SU-DHL-6 (cell line): Measurements from ENCODE around the gene GC.

ENCODE experiments used
- H2AFZ ChIP-seq: fragments of 200-600 bp; sonication (generic); 2 replicates; pipeline ENCODE4 v1.6.1; 2014; ENCODE audit warnings: low read depth, mild to moderate bottlenecking, moderate library complexity, mixed read lengths, antibody characterized with exemption, low read length; ENCODE audit not compliant: severe bottlenecking
- H3F3A ChIP-seq: fragments of 200-600 bp; shearing (Covaris generic); 2 replicates; pipeline ENCODE4 v1.6.0; 2016; ENCODE audit warnings: antibody characterized with exemption, mild to moderate bottlenecking; ENCODE audit not compliant: insufficient read depth
- H3K27ac ChIP-seq: fragments of 200-600 bp; sonication (generic); 2 replicates; pipeline ENCODE4 v1.5.1; 2016; ENCODE audit warnings: low read depth, mild to moderate bottlenecking, low read length, moderate library complexity, mixed read lengths
- H3K27me3 ChIP-seq: fragments of 200-600 bp; sonication (generic), shearing (Covaris generic); 2 replicates; pipeline ENCODE4 v1.6.0; 2014; ENCODE audit warnings: mild to moderate bottlenecking, low read length
- H3K36me3 ChIP-seq: fragments of 200-600 bp; sonication (generic); 2 replicates; pipeline ENCODE4 v1.6.1; 2014; ENCODE audit warnings: mild to moderate bottlenecking, low read length, mixed read lengths
- H3K4me2 ChIP-seq: fragments of 300-600, 200-600 bp; shearing (Covaris generic), sonication (generic); 2 replicates; pipeline ENCODE4 v1.6.0; 2014; ENCODE audit warnings: low read length, low read depth, mild to moderate bottlenecking; ENCODE audit not compliant: poor library complexity, severe bottlenecking
- H3K4me3 ChIP-seq: fragments of 200-600 bp; sonication (generic); 2 replicates; pipeline ENCODE4 v1.5.1; 2014; ENCODE audit warnings: antibody characterized with exemption, low read length, mild to moderate bottlenecking, mixed read lengths; ENCODE audit not compliant: insufficient read depth, poor library complexity, severe bottlenecking
- H3K79me2 ChIP-seq: fragments of 200-600 bp; sonication (generic); 2 replicates; pipeline ENCODE4 v1.6.1; 2014; ENCODE audit warnings: mild to moderate bottlenecking, low read length, moderate library complexity; ENCODE audit not compliant: insufficient read depth
- H3K9ac ChIP-seq: fragments of 200-600 bp; sonication (generic); 2 replicates; pipeline ENCODE4 v1.7.0; 2014; ENCODE audit warnings: mild to moderate bottlenecking, low read length
- H3K9me2 ChIP-seq: fragments of 200-600 bp; sonication (generic); replicated peaks from 2 replicates; pipeline ENCODE4 v1.6.1; 2014; ENCODE audit warnings: low read length; ENCODE audit not compliant: insufficient read depth
- H3K9me3 ChIP-seq: fragments of 200-600 bp; sonication (generic); 2 replicates; pipeline ENCODE4 v1.6.1; 2014; ENCODE audit warnings: low read length, mixed read lengths; ENCODE audit not compliant: insufficient read depth
- H4K20me1 ChIP-seq: fragments of 200-600 bp; sonication (generic); 2 replicates; pipeline ENCODE4 v1.6.1; 2014; ENCODE audit warnings: low read depth, mild to moderate bottlenecking, antibody characterized with exemption, low read length, moderate library complexity, mixed read lengths
- EZH2phosphoT487 ChIP-seq: fragments of 200-600 bp; sonication (generic), shearing (Covaris generic); conservative IDR thresholded peaks from 2 replicates; pipeline ENCODE4 v1.6.1; 2018; ENCODE audit warnings: mild to moderate bottlenecking, antibody characterized with exemption, low read length, moderate library complexity, mixed read lengths
- TF ChIP-seq, protein P1 (sequence below): fragments of 200-600 bp; sonication (generic); IDR thresholded peaks from one replicate; pipeline ENCODE4 v1.5.1; 2017; ENCODE audit warnings: antibody characterized with exemption, mild to moderate bottlenecking, low read length, moderate library complexity; ENCODE audit not compliant: insufficient read depth, poor library complexity, severe bottlenecking

GC gene

DNA sequence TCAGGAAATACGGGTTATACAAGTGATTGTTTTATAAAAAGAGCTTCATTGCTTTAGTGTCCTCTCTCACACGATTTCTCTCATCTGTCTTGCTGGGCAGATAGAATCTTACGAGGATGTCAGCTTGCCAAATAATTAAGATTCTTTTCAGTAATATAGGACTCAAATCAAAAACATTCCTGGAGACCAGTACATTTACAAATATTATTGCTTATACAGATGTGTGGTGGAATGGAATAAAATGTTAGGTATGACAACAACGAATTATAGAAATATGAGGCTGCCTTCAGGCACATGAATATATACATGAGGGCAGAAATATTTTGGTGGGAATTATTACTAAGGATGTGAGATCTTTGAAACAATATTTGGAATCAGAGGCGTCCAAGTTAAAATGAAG lies 88.9 kb downstream of the GC start:
- H4K20me1 ChIP-seq: no peaks in the 10 kb centered on the region
- TF ChIP-seq EZH2phosphoT487: no peak
- TF ChIP-seq, protein P1, sequence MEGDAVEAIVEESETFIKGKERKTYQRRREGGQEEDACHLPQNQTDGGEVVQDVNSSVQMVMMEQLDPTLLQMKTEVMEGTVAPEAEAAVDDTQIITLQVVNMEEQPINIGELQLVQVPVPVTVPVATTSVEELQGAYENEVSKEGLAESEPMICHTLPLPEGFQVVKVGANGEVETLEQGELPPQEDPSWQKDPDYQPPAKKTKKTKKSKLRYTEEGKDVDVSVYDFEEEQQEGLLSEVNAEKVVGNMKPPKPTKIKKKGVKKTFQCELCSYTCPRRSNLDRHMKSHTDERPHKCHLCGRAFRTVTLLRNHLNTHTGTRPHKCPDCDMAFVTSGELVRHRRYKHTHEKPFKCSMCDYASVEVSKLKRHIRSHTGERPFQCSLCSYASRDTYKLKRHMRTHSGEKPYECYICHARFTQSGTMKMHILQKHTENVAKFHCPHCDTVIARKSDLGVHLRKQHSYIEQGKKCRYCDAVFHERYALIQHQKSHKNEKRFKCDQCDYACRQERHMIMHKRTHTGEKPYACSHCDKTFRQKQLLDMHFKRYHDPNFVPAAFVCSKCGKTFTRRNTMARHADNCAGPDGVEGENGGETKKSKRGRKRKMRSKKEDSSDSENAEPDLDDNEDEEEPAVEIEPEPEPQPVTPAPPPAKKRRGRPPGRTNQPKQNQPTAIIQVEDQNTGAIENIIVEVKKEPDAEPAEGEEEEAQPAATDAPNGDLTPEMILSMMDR: no peak
- no peaks in the 10 kb centered on the region for H3K79me2 ChIP-seq
- H3K4me3 ChIP-seq: no peak overlapping the region
- H3K9me2 ChIP-seq: no peaks in the 10 kb centered on the region
- H3K36me3 ChIP-seq: no peaks in the 10 kb centered on the region
- H3F3A ChIP-seq: no peaks in the 10 kb centered on the region
- no peak overlapping the region for H3K27ac ChIP-seq
- no peak overlapping the region for H3K9ac ChIP-seq
- no peak overlapping the region for H2AFZ ChIP-seq
- no peaks in the 10 kb centered on the region for H3K9me3 ChIP-seq
- no peak overlapping the region for H3K4me2 ChIP-seq
- no peaks in the 10 kb centered on the region for H3K27me3 ChIP-seq

DNA sequence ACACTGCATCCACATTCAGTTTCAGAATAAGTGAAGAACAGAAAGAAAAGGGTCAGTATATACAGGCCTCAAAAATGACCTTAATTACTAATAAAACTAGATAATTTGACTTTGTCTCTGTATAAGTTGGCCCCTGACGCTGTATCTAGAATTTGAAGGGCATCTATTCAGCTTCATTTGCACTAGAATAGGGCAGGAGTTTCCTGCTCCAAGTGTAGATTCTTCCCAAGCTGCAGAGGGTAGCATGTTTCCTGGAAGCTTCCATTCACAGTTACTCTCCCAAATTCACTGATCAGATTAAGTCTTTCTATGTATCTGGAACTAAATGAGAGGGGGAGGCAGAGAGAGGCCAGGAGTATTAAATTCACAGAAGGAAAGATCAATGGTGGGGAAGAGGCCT lies 90.9 kb downstream of the GC start:
- Histone ChIP-seq H3K4me3 (no peak overlapping the region), H3K79me2 (no peaks in the 10 kb centered on the region), H4K20me1 (no peaks in the 10 kb centered on the region), H3K9ac (no peak overlapping the region), H3K27me3 (no peaks in the 10 kb centered on the region), H2AFZ (no peak overlapping the region), H3K27ac (no peak overlapping the region), H3K9me3 (no peaks in the 10 kb centered on the region), H3K4me2 (no peak overlapping the region), H3F3A (no peaks in the 10 kb centered on the region), H3K36me3 (no peaks in the 10 kb centered on the region), H3K9me2 (no peaks in the 10 kb centered on the region)
- TF ChIP-seq, protein P1: no peak
- no peak for TF ChIP-seq EZH2phosphoT487

DNA sequence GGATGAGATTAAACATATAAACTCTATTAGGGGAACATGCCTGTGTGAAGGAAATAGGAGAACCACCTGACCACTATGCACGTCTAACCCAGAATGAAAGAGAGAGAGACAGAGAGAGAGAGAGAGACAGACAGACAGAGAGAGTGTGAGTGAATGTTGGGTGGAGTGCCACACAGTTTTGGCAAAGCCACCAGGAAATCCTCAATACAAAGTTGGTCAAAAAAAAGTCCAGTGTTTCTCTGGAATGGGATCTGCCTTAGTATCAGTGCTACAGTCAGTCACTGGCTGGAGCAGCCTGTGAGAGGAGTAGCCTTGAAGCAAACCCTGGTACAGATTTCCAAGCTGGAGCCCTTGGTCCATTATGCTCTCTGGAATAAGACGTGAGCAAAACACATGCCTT lies 91.7 kb downstream of the GC start:
- Histone ChIP-seq H3K79me2 (no peaks in the 10 kb centered on the region), H3K27me3 (no peaks in the 10 kb centered on the region), H3K9me3 (no peaks in the 10 kb centered on the region), H3K4me2 (no peak overlapping the region), H3K9me2 (no peaks in the 10 kb centered on the region), H4K20me1 (no peaks in the 10 kb centered on the region), H3K9ac (no peak overlapping the region), H3K27ac (no peak overlapping the region), H3K36me3 (no peaks in the 10 kb centered on the region), H3K4me3 (no peak overlapping the region), H3F3A (no peaks in the 10 kb centered on the region), H2AFZ (no peak overlapping the region)
- TF ChIP-seq, protein P1: no peak
- no peak for TF ChIP-seq EZH2phosphoT487
